Measurements from ENCODE around the gene KLF6. TPM values are rescaled to one million over a fixed set of nuclear protein-coding genes. Genes with fewer than 3 reads are reported as not detected.

Gene KLF6
- total RNA-seq, 6 experiments from 2014 or later: 25.2 to 86.4 (median 75.2) TPM

DNA sequence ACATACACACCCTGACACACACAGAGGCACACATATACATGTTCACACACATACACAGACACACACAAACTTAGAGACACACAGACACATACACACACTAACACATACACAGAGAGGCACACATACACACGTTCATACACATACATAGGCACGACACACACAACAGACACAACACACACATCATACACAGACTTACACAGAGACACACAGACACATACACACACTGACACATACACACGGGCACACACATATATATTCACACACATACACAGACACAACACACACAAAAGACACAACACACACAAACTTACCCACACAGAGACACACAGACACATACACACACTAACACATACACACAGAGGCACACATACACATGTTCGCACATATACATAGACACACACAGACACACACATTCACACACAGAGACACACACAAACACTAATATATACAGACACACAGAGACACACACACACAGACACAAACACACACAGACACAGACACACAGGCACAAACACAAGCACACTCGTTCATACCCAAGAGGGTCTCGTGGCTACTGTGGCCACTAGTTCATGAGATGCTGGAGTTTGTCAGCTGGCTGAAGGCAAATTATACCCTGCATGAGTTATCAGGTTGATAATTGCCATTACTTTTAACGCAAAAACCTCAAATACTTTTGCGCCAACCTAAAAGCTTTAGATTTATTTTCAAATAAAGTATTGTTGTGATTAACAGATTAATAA, 17.7 kb upstream of the KLF6 start:
- Histone ChIP-seq H3K27ac (peak overlapping the region; percentile 45 to 77 (median 72)), H3K27me3 (no peaks in the 10 kb centered on the region), H3K4me3 (no peak overlapping the region), H3K36me3 (no peaks in the 10 kb centered on the region), H3K9me3 (no peaks in the 10 kb centered on the region), H3K4me1 (peaks cover 0 to under 1% (median 0%) of the 10 kb centered on the region in 4 donors)
- DNase-seq (no peak), ATAC-seq (peak in 3 of 4 donors; percentile 3 to 33 (median 15))
- TF ChIP-seq POLR2A (IDR thresholded peaks at IDR 0.05): no peak
- TF ChIP-seq, protein P1, sequence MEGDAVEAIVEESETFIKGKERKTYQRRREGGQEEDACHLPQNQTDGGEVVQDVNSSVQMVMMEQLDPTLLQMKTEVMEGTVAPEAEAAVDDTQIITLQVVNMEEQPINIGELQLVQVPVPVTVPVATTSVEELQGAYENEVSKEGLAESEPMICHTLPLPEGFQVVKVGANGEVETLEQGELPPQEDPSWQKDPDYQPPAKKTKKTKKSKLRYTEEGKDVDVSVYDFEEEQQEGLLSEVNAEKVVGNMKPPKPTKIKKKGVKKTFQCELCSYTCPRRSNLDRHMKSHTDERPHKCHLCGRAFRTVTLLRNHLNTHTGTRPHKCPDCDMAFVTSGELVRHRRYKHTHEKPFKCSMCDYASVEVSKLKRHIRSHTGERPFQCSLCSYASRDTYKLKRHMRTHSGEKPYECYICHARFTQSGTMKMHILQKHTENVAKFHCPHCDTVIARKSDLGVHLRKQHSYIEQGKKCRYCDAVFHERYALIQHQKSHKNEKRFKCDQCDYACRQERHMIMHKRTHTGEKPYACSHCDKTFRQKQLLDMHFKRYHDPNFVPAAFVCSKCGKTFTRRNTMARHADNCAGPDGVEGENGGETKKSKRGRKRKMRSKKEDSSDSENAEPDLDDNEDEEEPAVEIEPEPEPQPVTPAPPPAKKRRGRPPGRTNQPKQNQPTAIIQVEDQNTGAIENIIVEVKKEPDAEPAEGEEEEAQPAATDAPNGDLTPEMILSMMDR (IDR thresholded peaks at IDR 0.05): no peak
- intact Hi-C loops (cut with DNase I): no loop called here
- WGBS (ENCODE audit: insufficient coverage, low coverage, low lambda C conversion rate, missing lambda C conversion rate): 66% methylated on average over 8 of the region's 8 CpGs

DNA sequence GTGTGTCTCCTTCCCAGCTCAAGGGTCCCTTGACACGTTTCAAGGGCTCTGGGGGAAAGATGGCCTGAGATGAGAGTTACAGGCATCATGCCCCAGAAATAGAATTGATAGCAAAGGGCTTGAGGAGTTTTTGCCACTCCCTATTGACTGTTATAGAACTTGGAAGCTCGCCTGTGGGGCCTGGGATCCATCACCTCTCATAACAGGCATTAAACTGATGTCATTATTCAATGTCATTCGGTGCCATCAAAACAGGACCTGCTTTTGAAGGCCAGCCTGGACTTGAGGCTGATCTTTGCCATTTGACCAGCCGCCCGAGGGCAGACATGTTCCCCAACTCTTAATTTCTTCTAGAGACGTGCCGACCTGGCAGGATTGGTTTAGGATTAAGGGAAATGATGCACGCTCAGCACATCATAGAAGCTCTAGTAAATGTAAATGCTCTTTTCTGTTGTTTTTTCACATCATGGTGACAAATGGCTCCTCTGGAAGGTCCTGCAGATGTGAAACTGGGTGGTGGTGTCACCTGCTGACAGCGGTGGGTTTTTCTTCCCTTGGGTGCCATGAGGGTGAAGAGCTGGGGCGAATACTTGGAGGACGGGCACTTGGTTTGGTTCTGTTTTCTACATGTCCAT, 16.7 kb upstream of the KLF6 start:
- WGBS (ENCODE audit: insufficient coverage, low coverage, low lambda C conversion rate, missing lambda C conversion rate): 81% methylated on average over 6 of the region's 11 CpGs
- H3K27me3 ChIP-seq: no peaks in the 10 kb centered on the region
- ATAC-seq: no peak
- intact Hi-C loops (cut with DNase I): no loop called here
- H3K4me3 ChIP-seq: no peak overlapping the region
- no peaks in the 10 kb centered on the region for H3K36me3 ChIP-seq
- H3K9me3 ChIP-seq: no peaks in the 10 kb centered on the region
- no peaks in the 10 kb centered on the region for H3K4me1 ChIP-seq
- no peak for DNase-seq
- TF ChIP-seq, protein P1 (IDR thresholded peaks at IDR 0.05): no peak
- no peak for TF ChIP-seq POLR2A (IDR thresholded peaks at IDR 0.05)
- H3K27ac ChIP-seq: no peak overlapping the region

DNA sequence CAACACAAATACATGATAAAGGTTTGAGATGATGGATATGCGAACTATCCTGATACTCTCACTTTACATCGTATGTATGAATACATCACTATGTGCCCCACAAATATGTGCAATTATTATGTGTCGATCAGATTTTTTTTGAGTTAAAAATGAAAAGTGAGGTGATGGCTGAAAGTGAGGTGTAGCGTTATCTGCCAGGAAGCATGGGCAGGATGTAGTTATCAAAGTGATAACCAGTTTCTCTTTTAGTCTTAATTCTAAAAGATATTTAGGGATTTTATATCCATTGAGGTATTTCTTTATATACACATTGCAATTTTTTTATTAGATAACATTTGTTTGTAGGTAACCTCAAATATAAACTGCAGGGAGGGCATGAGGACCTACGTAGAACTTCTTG, 15.6 kb upstream of the KLF6 start:
- intact Hi-C loops (cut with DNase I): no loop called here
- Histone ChIP-seq H3K9me3 (no peaks in the 10 kb centered on the region), H3K4me3 (no peak overlapping the region), H3K27me3 (no peaks in the 10 kb centered on the region), H3K4me1 (no peaks in the 10 kb centered on the region), H3K36me3 (no peaks in the 10 kb centered on the region), H3K27ac (no peak overlapping the region)
- DNase-seq (no peak), ATAC-seq (no peak)
- TF ChIP-seq, protein P1 (IDR thresholded peaks at IDR 0.05): no peak
- TF ChIP-seq POLR2A (IDR thresholded peaks at IDR 0.05): no peak
- 79% methylated on average over 5 of the region's 5 CpGs for WGBS (ENCODE audit: insufficient coverage, low coverage, low lambda C conversion rate, missing lambda C conversion rate)

DNA sequence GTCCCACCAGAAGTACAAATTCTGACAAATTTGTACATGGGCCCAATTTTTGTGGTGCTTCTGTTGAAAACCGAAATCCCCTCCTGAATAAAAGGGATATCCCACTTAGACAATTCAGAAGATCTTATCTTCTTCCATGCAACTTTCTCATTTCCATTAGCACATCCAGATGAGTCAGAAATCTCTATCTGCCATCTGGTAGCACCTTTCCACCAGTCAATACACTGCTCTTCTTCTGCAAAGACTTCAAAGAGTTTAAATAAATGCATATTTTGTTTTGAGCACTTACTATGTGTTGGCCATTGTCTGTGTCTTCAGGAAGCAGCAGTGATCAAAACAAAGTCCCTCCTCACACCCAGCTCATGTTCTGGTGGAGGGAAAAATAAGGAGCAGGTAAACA, 12.7 kb upstream of the KLF6 start:
- Histone ChIP-seq H3K27me3 (no peaks in the 10 kb centered on the region), H3K9me3 (no peaks in the 10 kb centered on the region), H3K4me3 (no peak overlapping the region), H3K36me3 (no peaks in the 10 kb centered on the region), H3K27ac (no peak overlapping the region), H3K4me1 (no peaks in the 10 kb centered on the region)
- WGBS (ENCODE audit: insufficient coverage, low coverage, low lambda C conversion rate, missing lambda C conversion rate): 69% methylated on average over 1 of the region's 1 CpG
- no peak for DNase-seq
- TF ChIP-seq, protein P1 (IDR thresholded peaks at IDR 0.05): no peak
- TF ChIP-seq POLR2A (IDR thresholded peaks at IDR 0.05): no peak
- intact Hi-C loops (cut with DNase I): no loop called here
- no peak for ATAC-seq

Data from right lobe of liver (tissue), 6 donors.